Uterus (tissue), 2 donors: Measurements from ENCODE around the gene TLK2.

ENCODE experiments used
- POLR2A ChIP-seq, 2 donors: fragments of 450-650 bp; IDR thresholded peaks; one replicate each; pipeline ENCODE4 v1.6.1; 2016; ENCODE audit warnings: antibody characterized with exemption in 2 of 2, mild to moderate bottlenecking in 1 of 2, moderate library complexity in 1 of 2
- TF ChIP-seq, protein P1 (sequence below), 4 experiments: fragments of 200-600 bp in 2 of 4; fragments of 450-650 bp in 2 of 4; sonication (generic) in 2 of 4; IDR thresholded peaks; one replicate each; pipeline ENCODE4 v1.5.1; 2016 to 2019; ENCODE audit warnings: antibody characterized with exemption in 4 of 4, mild to moderate bottlenecking in 2 of 4, moderate library complexity in 1 of 4

DNA sequence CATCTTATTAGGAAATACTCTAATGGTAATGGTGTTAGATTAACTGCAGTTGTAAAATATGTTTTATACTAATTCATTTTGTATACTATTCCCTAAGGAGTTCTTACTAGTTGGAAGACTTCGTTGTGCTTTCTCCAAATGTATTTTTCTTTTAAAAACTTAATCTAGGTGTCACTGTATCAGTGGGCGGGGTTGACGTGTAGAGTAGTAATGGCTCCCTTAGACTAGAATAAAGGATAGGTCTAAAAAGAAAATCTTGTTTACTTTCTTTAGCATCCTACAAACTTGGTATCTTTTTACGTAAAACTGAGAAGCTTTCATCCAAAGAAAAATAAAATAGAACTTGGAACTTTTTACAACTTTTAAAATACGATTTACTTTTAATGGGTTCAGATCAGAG lies 93.9 kb downstream of the TLK2 start:
- TF ChIP-seq, protein P1, sequence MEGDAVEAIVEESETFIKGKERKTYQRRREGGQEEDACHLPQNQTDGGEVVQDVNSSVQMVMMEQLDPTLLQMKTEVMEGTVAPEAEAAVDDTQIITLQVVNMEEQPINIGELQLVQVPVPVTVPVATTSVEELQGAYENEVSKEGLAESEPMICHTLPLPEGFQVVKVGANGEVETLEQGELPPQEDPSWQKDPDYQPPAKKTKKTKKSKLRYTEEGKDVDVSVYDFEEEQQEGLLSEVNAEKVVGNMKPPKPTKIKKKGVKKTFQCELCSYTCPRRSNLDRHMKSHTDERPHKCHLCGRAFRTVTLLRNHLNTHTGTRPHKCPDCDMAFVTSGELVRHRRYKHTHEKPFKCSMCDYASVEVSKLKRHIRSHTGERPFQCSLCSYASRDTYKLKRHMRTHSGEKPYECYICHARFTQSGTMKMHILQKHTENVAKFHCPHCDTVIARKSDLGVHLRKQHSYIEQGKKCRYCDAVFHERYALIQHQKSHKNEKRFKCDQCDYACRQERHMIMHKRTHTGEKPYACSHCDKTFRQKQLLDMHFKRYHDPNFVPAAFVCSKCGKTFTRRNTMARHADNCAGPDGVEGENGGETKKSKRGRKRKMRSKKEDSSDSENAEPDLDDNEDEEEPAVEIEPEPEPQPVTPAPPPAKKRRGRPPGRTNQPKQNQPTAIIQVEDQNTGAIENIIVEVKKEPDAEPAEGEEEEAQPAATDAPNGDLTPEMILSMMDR (IDR thresholded peaks at IDR 0.05), result no peak
- TF ChIP-seq POLR2A (IDR thresholded peaks at IDR 0.05), result no peak
